Measurements from ENCODE around the gene ATG9B. TPM values are rescaled to one million over a fixed set of nuclear protein-coding genes. Genes with fewer than 3 reads are reported as not detected.

Gene ATG9B
- total RNA-seq, 1 experiment from 2014 or later: 2.1 TPM

- Histone ChIP-seq H3K4me2 (ENCODE audit: low read length) (peak overlapping the region; percentile 95), H3K4me1 (ENCODE audit: control insufficient read depth in 1 of 2, insufficient read depth in 2 of 2, low read length in 2 of 2) (peaks cover 22 to 43% of the 10 kb centered on the region in 2 experiments), H3K9ac (ENCODE audit: low read length) (peak overlapping the region; percentile 91), H3K36me3 (ENCODE audit: control insufficient read depth in 1 of 2, insufficient read depth in 2 of 2, low read length in 2 of 2) (peaks cover 23 to 27% of the 10 kb centered on the region in 2 experiments), H3K27me3 (ENCODE audit: insufficient read depth, low read length) (no peaks in the 10 kb centered on the region), H3K9me3 (ENCODE audit: control insufficient read depth in 1 of 2, insufficient read depth in 1 of 2, low read depth in 1 of 2, low read length in 2 of 2) (no peaks in the 10 kb centered on the region), H3K27ac (ENCODE audit: low read depth, low read length) (peak overlapping the region; percentile 87), H3K79me2 (ENCODE audit: insufficient read depth, low read length) (peaks cover 72% of the 10 kb centered on the region), H4K20me1 (ENCODE audit: insufficient read depth) (no peaks in the 10 kb centered on the region), H3K9me2 (ENCODE audit: insufficient read depth) (no peaks in the 10 kb centered on the region), H3K4me3 (replicated peaks in 1 of 2; ENCODE audit: low read depth in 1 of 2, low read length in 2 of 2) (peak overlapping the region; percentile 81 to 90), H2AFZ (ENCODE audit: low read depth, low read length, poor library complexity, severe bottlenecking) (no peak overlapping the region)
- DNase-seq (ENCODE audit: low read depth, low spot score) (no peak), ATAC-seq (no peak)
- TF ChIP-seq POLR2A (IDR thresholded peaks at IDR 0.05; ENCODE audit: borderline replicate concordance, extremely low read depth, insufficient read depth, insufficient read length) (no peak), YY1 (IDR thresholded peaks at IDR 0.05; ENCODE audit: extremely low read depth, insufficient replicate concordance, low read depth, low read length) (no peak), EZH2phosphoT487 (IDR thresholded peaks at IDR 0.05; ENCODE audit: borderline replicate concordance) (no peak), CEBPB (IDR thresholded peaks at IDR 0.05; ENCODE audit: low read depth) (no peak), ZFX (IDR thresholded peaks at IDR 0.05) (no peak), ZBTB33 (IDR thresholded peaks at IDR 0.05; ENCODE audit: extremely low read depth, insufficient replicate concordance, low read length) (no peak)
- ChIA-PET CTCF (interaction anchor here (1.4 to 2.1 kb wide), 4 partner anchors 35 to 50 kb away, joined by 3 to 8 read pairs (median 7); partner anchors contain the start of gene ABCB8), RAD21 (ENCODE audit: low non-redundant PET in 1 of 2, low total read pairs in 2 of 2, uncharacterized antibody in 2 of 2, unreplicated experiment in 2 of 2) (interaction anchor here in 1 of 2 experiments (0.6 to 1.4 kb wide), 3 partner anchors 16 to 50 kb away, joined by 3 to 6 read pairs (median 4); partner anchors contain the start of gene ABCB8), POLR2A (interaction anchor here (1.1 to 1.7 kb wide), 5 partner anchors 9 to 54 kb away, joined by 3 to 11 read pairs (median 9); partner anchors contain the start of genes AGAP3, FASTK and TMUB1)
- intact Hi-C loops (cut with micrococcal nuclease): no loop called here
- no TSS peak for BruUV-seq (replicated peaks)
Observed at GRCh38 chr7:151063212-151063561, 38.9 kb upstream of the ATG9B start.
